Glutamatergic neuron (in vitro differentiated cells): Measurements from ENCODE around the gene PACSIN2. TPM values are rescaled to one million over a fixed set of nuclear protein-coding genes. Genes with fewer than 3 reads are reported as not detected.

Experiments
- DNase-seq: peaks from one replicate; pipeline ENCODE4 v3.0.0; 2022
- H3K27ac Mint-ChIP-seq: one replicate; pipeline ENCODE4 v1.8.0; 2020; ENCODE audit warnings: mild to moderate bottlenecking, mixed read lengths, inconsistent platforms; ENCODE audit not compliant: unreplicated experiment
- H3K27me3 Mint-ChIP-seq: one replicate; pipeline ENCODE4 v1.8.0; 2020; ENCODE audit warnings: mild to moderate bottlenecking, moderate library complexity, mixed read lengths, inconsistent platforms; ENCODE audit not compliant: unreplicated experiment
- H3K36me3 Mint-ChIP-seq: one replicate; pipeline ENCODE4 v1.8.0; 2020; ENCODE audit warnings: mild to moderate bottlenecking, mixed read lengths, inconsistent platforms; ENCODE audit not compliant: unreplicated experiment
- H3K4me1 Mint-ChIP-seq: one replicate; pipeline ENCODE4 v1.8.0; 2020; ENCODE audit warnings: mild to moderate bottlenecking, low read depth, mixed read lengths, inconsistent platforms; ENCODE audit not compliant: unreplicated experiment
- H3K4me3 Mint-ChIP-seq: one replicate; pipeline ENCODE4 v1.8.0; 2020; ENCODE audit warnings: mild to moderate bottlenecking, mixed read lengths, inconsistent platforms; ENCODE audit not compliant: unreplicated experiment
- H3K9me3 Mint-ChIP-seq: one replicate; pipeline ENCODE4 v1.8.0; 2020; ENCODE audit warnings: mild to moderate bottlenecking, moderate library complexity, mixed read lengths, inconsistent platforms; ENCODE audit not compliant: unreplicated experiment
- total RNA-seq: library from RNA; stranded (reverse); fragmentation: NEBNext Ultra II Directional; extraction: Animal tissue kit (Norgen Biotek cat#: 25700); gene quantifications from one replicate; pipeline ENCODE4 v1.2.1, GENCODE V29; 2021; ENCODE audit not compliant: unreplicated experiment
- TF ChIP-seq, protein P1 (sequence below): fragments of 200-600 bp; sonication (generic); IDR thresholded peaks from one replicate; pipeline ENCODE4 v1.5.0; 2021; ENCODE audit not compliant: partially characterized antibody, unreplicated experiment

PACSIN2 gene
- total RNA-seq, 1 donor from 2014 or later = 47.3 TPM

DNA sequence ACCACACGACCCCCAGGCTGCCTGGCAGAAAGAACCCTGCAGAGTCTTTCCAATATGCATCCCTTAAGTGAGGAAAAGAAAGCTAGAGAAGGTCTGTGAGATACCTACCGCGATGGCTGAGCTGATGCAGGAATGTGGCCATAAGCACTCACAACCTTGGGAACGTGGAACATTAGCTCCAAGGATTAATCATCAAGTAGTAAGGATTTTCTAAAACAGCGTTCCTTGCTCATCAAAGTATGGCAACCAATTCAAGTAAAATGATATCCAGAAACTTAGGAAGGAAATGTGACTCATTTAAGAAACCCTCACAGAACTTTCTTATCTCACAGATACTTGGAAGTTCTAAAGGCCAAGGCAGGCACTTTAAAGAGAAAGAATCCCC lies 12.8 kb downstream of the PACSIN2 start:
- TF ChIP-seq, protein P1, sequence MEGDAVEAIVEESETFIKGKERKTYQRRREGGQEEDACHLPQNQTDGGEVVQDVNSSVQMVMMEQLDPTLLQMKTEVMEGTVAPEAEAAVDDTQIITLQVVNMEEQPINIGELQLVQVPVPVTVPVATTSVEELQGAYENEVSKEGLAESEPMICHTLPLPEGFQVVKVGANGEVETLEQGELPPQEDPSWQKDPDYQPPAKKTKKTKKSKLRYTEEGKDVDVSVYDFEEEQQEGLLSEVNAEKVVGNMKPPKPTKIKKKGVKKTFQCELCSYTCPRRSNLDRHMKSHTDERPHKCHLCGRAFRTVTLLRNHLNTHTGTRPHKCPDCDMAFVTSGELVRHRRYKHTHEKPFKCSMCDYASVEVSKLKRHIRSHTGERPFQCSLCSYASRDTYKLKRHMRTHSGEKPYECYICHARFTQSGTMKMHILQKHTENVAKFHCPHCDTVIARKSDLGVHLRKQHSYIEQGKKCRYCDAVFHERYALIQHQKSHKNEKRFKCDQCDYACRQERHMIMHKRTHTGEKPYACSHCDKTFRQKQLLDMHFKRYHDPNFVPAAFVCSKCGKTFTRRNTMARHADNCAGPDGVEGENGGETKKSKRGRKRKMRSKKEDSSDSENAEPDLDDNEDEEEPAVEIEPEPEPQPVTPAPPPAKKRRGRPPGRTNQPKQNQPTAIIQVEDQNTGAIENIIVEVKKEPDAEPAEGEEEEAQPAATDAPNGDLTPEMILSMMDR = no peak
- Mint-ChIP-seq H3K27me3 (no peaks in the 10 kb centered on the region), H3K27ac (no peak overlapping the region), H3K4me1 (peaks cover 25% of the 10 kb centered on the region), H3K9me3 (peaks cover 2% of the 10 kb centered on the region), H3K4me3 (no peak overlapping the region), H3K36me3 (no peaks in the 10 kb centered on the region)
- DNase-seq = no peak

GRCh38 chr22:43001271-43002201 lies 13.4 kb downstream of the PACSIN2 start:
- no peaks in the 10 kb centered on the region for H3K27me3 Mint-ChIP-seq
- DNase-seq = no peak
- H3K27ac Mint-ChIP-seq = no peak overlapping the region

DNA sequence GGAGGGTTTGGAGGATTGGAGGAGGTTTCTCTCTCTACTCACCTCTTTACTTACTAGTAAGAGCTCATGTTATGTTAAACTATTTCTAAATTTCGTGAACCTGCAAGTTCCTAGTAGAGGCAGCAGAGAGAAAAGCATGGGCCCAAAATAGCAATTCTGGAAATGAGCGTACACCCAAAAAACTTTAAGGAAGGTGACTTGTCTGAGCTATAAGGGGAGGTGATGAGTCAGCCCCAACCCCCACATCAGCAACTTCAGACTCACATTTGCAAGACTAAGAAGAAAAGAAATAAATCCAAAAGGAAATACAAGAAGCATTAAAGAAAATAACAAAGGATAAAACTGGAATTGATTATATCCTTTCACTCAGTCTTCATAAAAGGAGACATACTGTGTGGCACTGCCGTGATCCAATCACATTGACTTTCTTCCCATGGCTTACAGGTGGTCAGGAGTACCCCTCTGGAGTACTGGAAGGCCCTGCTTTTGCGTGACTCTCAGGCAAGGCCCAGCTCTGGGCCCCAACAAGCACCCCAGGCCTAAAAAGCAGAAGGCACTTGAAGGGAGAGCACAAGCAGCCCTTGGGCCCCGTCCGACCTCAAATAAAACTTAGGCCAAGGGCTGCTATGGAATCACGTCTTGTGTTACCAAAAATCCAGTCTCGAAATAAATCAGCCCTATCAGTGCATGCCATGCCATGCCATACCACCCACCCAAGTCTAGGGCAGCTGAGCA lies 14.3 kb downstream of the PACSIN2 start:
- DNase-seq = no peak
- Mint-ChIP-seq H3K27me3 (no peaks in the 10 kb centered on the region), H3K9me3 (peaks cover 4% of the 10 kb centered on the region), H3K4me3 (no peak overlapping the region), H3K27ac (no peak overlapping the region), H3K36me3 (no peaks in the 10 kb centered on the region), H3K4me1 (peaks cover 25% of the 10 kb centered on the region)
- TF ChIP-seq, protein P1 = no peak

More at GRCh38 chr22:43001271-43002201, 13.4 kb downstream of the PACSIN2 start:
- Mint-ChIP-seq H3K9me3 (peaks cover 2% of the 10 kb centered on the region), H3K4me3 (no peak overlapping the region), H3K36me3 (no peaks in the 10 kb centered on the region), H3K4me1 (peaks cover 25% of the 10 kb centered on the region)
- TF ChIP-seq, protein P1 = no peak

DNA sequence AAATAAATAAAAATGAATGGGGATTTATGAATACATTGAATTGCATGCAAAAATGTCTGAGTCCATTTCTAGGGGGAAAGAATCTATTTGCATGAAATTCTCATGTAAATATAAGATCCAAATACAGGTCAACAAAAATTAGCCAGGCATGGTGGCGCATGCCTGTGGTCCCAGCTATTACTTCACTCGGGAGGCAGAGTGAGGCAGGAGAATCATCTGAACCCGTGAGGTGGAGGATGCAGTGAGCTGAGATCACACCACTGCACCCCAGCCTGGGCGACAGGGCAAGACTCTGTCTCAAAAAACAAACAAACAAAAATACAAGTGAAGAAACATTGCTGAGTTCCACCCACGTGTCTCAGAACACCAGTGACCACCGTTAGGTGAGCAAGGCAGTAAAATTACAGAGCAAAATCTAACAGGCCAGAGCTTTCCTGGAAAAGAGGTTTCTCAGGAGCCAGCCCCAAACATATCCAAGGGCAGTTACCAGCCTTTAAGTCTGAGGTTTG lies 17.3 kb downstream of the PACSIN2 start:
- Mint-ChIP-seq H3K27me3 (no peaks in the 10 kb centered on the region), H3K36me3 (no peaks in the 10 kb centered on the region), H3K4me1 (peaks cover 10% of the 10 kb centered on the region), H3K4me3 (no peak overlapping the region), H3K9me3 (peaks cover 4% of the 10 kb centered on the region), H3K27ac (no peak overlapping the region)
- DNase-seq = no peak
- TF ChIP-seq, protein P1 = no peak
